Heart right ventricle (tissue), 16 donors: Measurements from ENCODE around the gene MAPK11. TPM values are rescaled to one million over a fixed set of nuclear protein-coding genes. Genes with fewer than 3 reads are reported as not detected.

Experiments used
- ATAC-seq, 8 donors: fragments of 200-7000 bp; cut with Tn5 transposase; one replicate each; pipeline ENCODE4 v1.9.1; 2020; ENCODE audit warnings: mild to moderate bottlenecking in 8 of 8, moderate library complexity in 8 of 8, moderate number of reproducible peaks in 1 of 8
- DNase-seq, 2 donors: peaks; one replicate each; pipeline ENCODE4 v3.0.0-alpha.2; 2020
- H3K27ac ChIP-seq, 10 donors: fragments of 200-600 bp; sonication (generic) in 2 of 10; one replicate each; pipeline versions ENCODE4 v1.5.0 to v1.8.0; 2020 to 2022; ENCODE audit warnings: mild to moderate bottlenecking in 3 of 10
- H3K27me3 ChIP-seq, 7 donors: fragments of 200-600 bp; one replicate each; pipeline ENCODE4 v1.8.0; 2021 to 2022; ENCODE audit warnings: mild to moderate bottlenecking in 2 of 7
- H3K36me3 ChIP-seq, 9 donors: fragments of 200-600 bp; sonication (generic) in 1 of 9; one replicate each; pipeline versions ENCODE4 v1.5.0 to v1.8.0; 2020 to 2022; ENCODE audit warnings: mild to moderate bottlenecking in 2 of 9
- H3K4me1 ChIP-seq, 9 donors: fragments of 200-600 bp; sonication (generic) in 1 of 9; one replicate each; pipeline versions ENCODE4 v1.5.0 to v1.8.0; 2020 to 2022; ENCODE audit warnings: mild to moderate bottlenecking in 4 of 9
- H3K4me3 ChIP-seq, 10 donors: fragments of 200-600 bp; sonication (generic) in 2 of 10; one replicate each; pipeline versions ENCODE4 v1.5.0 to v1.8.0; 2020 to 2022; ENCODE audit warnings: mild to moderate bottlenecking in 7 of 10, moderate library complexity in 2 of 10
- H3K9me3 ChIP-seq, 11 donors: fragments of 200-600 bp in 10 of 11; sonication (generic) in 2 of 11; one replicate each; pipeline versions ENCODE4 v1.5.0 to v1.8.0; 2013 to 2022; ENCODE audit warnings: mild to moderate bottlenecking in 2 of 11, control low read depth in 1 of 11, moderate library complexity in 1 of 11
- WGBS, 2 donors: extraction: QIAGEN DNeasy Blood & Tissue Kit; methylation state at CpG; one replicate each; pipeline ENCODE4 v1.1.7; 2013; ENCODE audit warnings: inconsistent platforms in 1 of 2; 5-methylcytosine and 5-hydroxymethylcytosine counted together
- intact Hi-C, 10 donors: fragments of 100-400 bp; cut with DNase I; formaldehyde crosslinking; loops; one replicate each; pipeline versions ENCODE4 v1.11.1 to v1.14.2; 2022
- polyA plus RNA-seq, 2 donors: library from polyadenylated mRNA; stranded (reverse); fragments of 200-250 nt; gene quantifications; one replicate each; pipeline ENCODE4 v1.2.3, GENCODE V29; 2013
- total RNA-seq, 10 donors: library from RNA; stranded (reverse); fragmentation: NEBNext Ultra II Directional in 3 of 10; extraction: Animal tissue kit (Norgen Biotek cat#: 25700) in 3 of 10; gene quantifications; one replicate each; pipeline versions ENCODE4 v1.2.1 to v1.2.4, GENCODE V29; 2021 to 2023
- TF ChIP-seq, protein P1 (sequence below), 9 donors: fragments of 200-600 bp; sonication (generic) in 2 of 9; IDR thresholded peaks; one replicate each; pipeline versions ENCODE4 v1.5.0 to v1.8.0; 2021 to 2022; ENCODE audit warnings: antibody characterized with exemption in 9 of 9, mild to moderate bottlenecking in 5 of 9, moderate library complexity in 1 of 9
- donor health status: Arrhythmogenic right ventricular cardiomyopathy.
- donor health status: ischemic (EF 13 %, LVEDD 7.1; RV severe dilation, severe dysfunction).
- donor health status: healthy with polysubstance abuse.
- donor health status: DM: no; HTN: yes; CAD: no.
- donor health status: DM: no; HTN: no; CAD: no.
- donor health status: ischemic (EF 25% LVEDD 6.9; RV normal size, moderate dysfunction).
- donor health status: ischemic (EF 25% LVEDD 5.7; RV mildly dilated, moderate dysfunction).
- donor health status: healthy.
- donor health status: DM: yes; HTN: yes; CAD: no.
- donor health status: Ischemic cardiomyopathy.
- donor health status: ischemic (EF 35%, LVEDD 5.7; RV mildly dilated, moderate dysfunction).
- donor health status: nonischemic (EF 11% LVEDD 7.7; RV severe dilation, severe dysfunction).
- donor health status: DM: yes; HTN: yes; CAD: no.
- donor health status: PGD.
- donor health status: ischemic (EF 29% LVEDD 5.4; RV normal size, mild dysfunction).
- donor health status: nonischemic (EF 23%, LVEDD 6.1; RV moderate dilation, normal function).

Gene MAPK11
- total and polyA plus RNA-seq, 12 donors = 4.3 to 18.0 (median 7.2) TPM

DNA sequence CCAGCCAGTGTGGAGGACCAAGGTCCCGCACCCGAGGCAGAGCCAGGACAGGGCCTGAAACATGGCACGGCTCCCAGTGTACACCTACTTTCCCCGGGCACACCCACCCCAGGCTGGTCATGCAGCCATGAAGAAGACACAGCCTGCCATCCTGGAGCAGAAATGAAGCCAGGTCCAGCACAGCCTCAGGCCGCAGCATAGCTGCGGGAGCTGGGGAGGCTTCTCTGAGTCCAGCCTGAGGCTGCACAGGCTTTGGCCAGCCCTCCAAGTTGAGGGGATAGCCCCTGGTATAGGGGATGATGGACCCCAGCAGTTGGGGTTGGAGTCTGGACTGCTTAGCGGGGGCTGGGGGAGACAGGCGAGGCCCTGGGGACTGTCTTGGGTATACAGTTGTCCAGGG, 16.2 kb downstream of the MAPK11 start:
- Histone ChIP-seq H3K36me3 (peaks cover 0 to 18% (median 0%) of the 10 kb centered on the region in 9 donors), H3K4me1 (peaks cover 15 to 46% (median 32%) of the 10 kb centered on the region in 9 donors), H3K27me3 (no peaks in the 10 kb centered on the region), H3K27ac (no peak overlapping the region), H3K9me3 (no peaks in the 10 kb centered on the region), H3K4me3 (no peak overlapping the region)
- no peak for ATAC-seq
- no peak for DNase-seq
- intact Hi-C loops = loop anchor here in 8 of 10 donors (2.0 to 5.0 kb wide), 5 partner anchors 73 to 243 kb away; partner anchors contain the start of genes PPP6R2 (in 4 of the 8) and DENND6B (in 3 of the 8)
- WGBS, 2 donors = 72 to 79% methylated on average over 8 of the region's 8 CpGs
- TF ChIP-seq, protein P1, sequence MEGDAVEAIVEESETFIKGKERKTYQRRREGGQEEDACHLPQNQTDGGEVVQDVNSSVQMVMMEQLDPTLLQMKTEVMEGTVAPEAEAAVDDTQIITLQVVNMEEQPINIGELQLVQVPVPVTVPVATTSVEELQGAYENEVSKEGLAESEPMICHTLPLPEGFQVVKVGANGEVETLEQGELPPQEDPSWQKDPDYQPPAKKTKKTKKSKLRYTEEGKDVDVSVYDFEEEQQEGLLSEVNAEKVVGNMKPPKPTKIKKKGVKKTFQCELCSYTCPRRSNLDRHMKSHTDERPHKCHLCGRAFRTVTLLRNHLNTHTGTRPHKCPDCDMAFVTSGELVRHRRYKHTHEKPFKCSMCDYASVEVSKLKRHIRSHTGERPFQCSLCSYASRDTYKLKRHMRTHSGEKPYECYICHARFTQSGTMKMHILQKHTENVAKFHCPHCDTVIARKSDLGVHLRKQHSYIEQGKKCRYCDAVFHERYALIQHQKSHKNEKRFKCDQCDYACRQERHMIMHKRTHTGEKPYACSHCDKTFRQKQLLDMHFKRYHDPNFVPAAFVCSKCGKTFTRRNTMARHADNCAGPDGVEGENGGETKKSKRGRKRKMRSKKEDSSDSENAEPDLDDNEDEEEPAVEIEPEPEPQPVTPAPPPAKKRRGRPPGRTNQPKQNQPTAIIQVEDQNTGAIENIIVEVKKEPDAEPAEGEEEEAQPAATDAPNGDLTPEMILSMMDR (IDR thresholded peaks at IDR 0.05) = no peak

GRCh38 chr22:50253046-50253915, 16.9 kb downstream of the MAPK11 start:
- peaks cover 0 to 23% (median 0%) of the 10 kb centered on the region in 9 donors for H3K36me3 ChIP-seq
- H3K4me3 ChIP-seq = no peak overlapping the region
- H3K27ac ChIP-seq = no peak overlapping the region
- 85 to 86% methylated on average over 22 of the region's 22 CpGs for WGBS, 2 donors
- no peaks in the 10 kb centered on the region for H3K27me3 ChIP-seq
- H3K4me1 ChIP-seq = peaks cover 10 to 41% (median 28%) of the 10 kb centered on the region in 9 donors
- H3K9me3 ChIP-seq = no peaks in the 10 kb centered on the region
- TF ChIP-seq, protein P1 (IDR thresholded peaks at IDR 0.05) = no peak
- intact Hi-C loops = loop anchor here in 8 of 10 donors (2.0 to 5.0 kb wide), 5 partner anchors 74 to 244 kb away; partner anchors contain the start of genes PPP6R2 (in 4 of the 8) and DENND6B (in 3 of the 8)
- DNase-seq (no peak), ATAC-seq (no peak)

GRCh38 chr22:50252082-50253045, 17.8 kb downstream of the MAPK11 start:
- H3K27ac ChIP-seq = peak overlapping the region in 7 of 10 donors; percentile 19 to 85 (median 82)
- peak overlapping the region in 8 of 10 donors; percentile 73 to 94 (median 80) for H3K4me3 ChIP-seq
- 52 to 53% methylated on average over 25 of the region's 25 CpGs for WGBS, 2 donors
- peaks cover 10 to 43% (median 28%) of the 10 kb centered on the region in 9 donors for H3K4me1 ChIP-seq
- TF ChIP-seq, protein P1 (IDR thresholded peaks at IDR 0.05) = peak; percentile 47 to 82 (median 72)
- H3K9me3 ChIP-seq = no peaks in the 10 kb centered on the region
- intact Hi-C loops = loop anchor here in 8 of 10 donors (2.0 to 5.0 kb wide), 5 partner anchors 75 to 245 kb away; partner anchors contain the start of genes PPP6R2 (in 4 of the 8) and DENND6B (in 3 of the 8)
- no peaks in the 10 kb centered on the region for H3K27me3 ChIP-seq
- ATAC-seq (peak; percentile 56 to 86 (median 78)), DNase-seq (peak; percentile 76 to 78)
- peaks cover 0 to 32% (median 0%) of the 10 kb centered on the region in 9 donors for H3K36me3 ChIP-seq
